ENCODE data around the gene RSBN1L.
"Not testable (repeated sequence)": the region's sequence is repeated elsewhere in the genome, so short reads cannot be mapped to it uniquely, and the experiment has no call there.

Gene RSBN1L

DNA sequence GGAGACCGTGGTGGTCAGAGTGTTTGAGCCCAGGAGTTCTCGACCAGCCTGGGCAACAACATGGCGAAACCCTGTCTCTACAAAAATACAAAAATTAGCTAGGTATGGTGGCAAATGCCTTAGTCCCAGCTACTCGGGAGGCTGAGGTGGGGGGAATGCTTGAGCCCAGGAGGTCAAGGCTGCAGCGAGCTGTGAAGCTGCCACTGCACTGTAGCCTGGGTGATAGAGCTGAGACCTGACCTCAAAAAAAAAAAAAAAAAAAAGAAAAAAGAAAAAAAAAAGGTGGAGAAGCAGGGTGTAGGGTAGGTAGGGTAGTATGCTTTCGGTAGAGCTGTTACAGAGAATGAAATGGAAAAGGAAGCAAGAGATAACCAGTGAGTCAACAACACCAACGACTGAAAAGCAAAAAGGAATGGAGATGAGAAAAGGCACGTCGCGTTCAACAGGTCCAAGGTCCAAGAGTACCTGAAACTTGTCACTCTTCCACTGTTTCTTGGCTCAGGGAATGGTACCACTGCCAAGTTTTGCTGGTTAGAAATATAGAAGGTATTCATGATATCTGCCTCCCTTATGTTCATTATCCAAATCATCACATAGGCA, 4.3 kb upstream of the RSBN1L start:
- no peaks in the 10 kb centered on the region for H3K27me3 ChIP-seq (ENCODE audit: control insufficient read depth in 1 of 2, insufficient read depth in 2 of 2, low read length in 2 of 2)
- no peaks in the 10 kb centered on the region for H3K9me3 ChIP-seq (ENCODE audit: low read length)
- H3K36me3 ChIP-seq (ENCODE audit: insufficient read depth, low read length): peaks cover 7% of the 10 kb centered on the region
- peaks cover 7% of the 10 kb centered on the region for H3K4me1 ChIP-seq (ENCODE audit: insufficient read depth, low read length)
- H3K4me3 ChIP-seq (ENCODE audit: low read depth in 1 of 2, low read length in 2 of 2): no peak overlapping the region
- no peak overlapping the region for H3K9ac ChIP-seq (ENCODE audit: low read length)
- no peak overlapping the region for H3K27ac ChIP-seq (ENCODE audit: low read depth, low read length)

- no peak overlapping the region for H3K27ac ChIP-seq (ENCODE audit: low read depth, low read length)
Measured at GRCh38 chr7:77693830-77694583, 2.3 kb upstream of the RSBN1L start.

DNA sequence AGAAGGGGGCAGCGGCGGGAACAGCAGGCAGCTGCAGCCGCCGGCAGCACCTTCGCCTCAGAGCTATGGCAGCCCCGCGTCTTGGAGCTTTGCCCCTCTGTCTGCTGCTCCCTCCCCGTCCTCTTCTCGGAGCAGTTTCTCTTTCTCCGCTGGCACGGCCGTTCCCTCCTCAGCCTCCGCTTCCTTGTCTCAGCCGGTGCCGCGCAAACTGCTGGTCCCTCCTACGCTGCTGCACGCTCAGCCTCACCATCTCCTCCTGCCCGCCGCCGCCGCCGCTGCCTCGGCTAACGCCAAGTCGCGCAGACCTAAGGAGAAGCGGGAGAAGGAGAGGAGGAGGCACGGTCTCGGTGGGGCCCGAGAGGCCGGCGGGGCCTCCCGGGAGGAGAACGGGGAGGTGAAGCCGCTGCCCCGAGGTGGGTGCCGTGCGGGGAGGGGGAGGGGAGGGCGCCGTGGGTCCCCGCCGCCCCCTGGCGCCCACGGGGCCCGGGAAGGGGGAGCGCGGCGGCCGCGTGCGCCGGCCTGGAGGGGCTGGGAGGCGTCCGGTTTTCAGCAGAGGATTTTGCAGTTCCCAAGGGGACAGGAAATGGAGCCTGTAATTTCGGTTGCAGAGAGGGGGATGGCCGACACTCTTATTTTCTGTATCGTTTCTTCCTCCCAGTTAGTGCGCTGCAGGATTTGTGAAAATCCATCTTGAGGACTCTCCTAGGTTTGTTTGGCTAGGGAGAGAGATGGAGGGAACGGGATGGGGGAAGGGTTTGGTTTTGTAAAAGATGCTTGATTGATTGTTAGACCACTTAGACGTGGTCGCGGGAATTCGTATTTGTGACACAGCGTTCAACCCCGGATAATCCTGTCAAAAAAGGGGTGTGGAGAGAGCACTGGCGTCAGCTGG, 630 bp downstream of the RSBN1L start:
- H3K9ac ChIP-seq (ENCODE audit: low read length): peak overlapping the region; percentile 76
- H3K9me3 ChIP-seq (ENCODE audit: low read length): no peaks in the 10 kb centered on the region
- H3K27me3 ChIP-seq (ENCODE audit: control insufficient read depth in 1 of 2, insufficient read depth in 2 of 2, low read length in 2 of 2): no peaks in the 10 kb centered on the region
- no peaks in the 10 kb centered on the region for H3K36me3 ChIP-seq (ENCODE audit: insufficient read depth, low read length)
- H3K4me3 ChIP-seq (ENCODE audit: low read depth in 1 of 2, low read length in 2 of 2): peak overlapping the region; percentile 75 to 90
- H3K27ac ChIP-seq (ENCODE audit: low read depth, low read length): peak overlapping the region; percentile 99
- peaks cover 34% of the 10 kb centered on the region for H3K4me1 ChIP-seq (ENCODE audit: insufficient read depth, low read length)

More at GRCh38 chr7:77693830-77694583, 2.3 kb upstream of the RSBN1L start:
- H3K36me3 ChIP-seq (ENCODE audit: insufficient read depth, low read length): peaks cover 7% of the 10 kb centered on the region
- H3K9me3 ChIP-seq (ENCODE audit: low read length): no peaks in the 10 kb centered on the region
- H3K9ac ChIP-seq (ENCODE audit: low read length): no peak overlapping the region
- H3K27me3 ChIP-seq (ENCODE audit: control insufficient read depth in 1 of 2, insufficient read depth in 2 of 2, low read length in 2 of 2): no peaks in the 10 kb centered on the region
- no peak overlapping the region for H3K4me3 ChIP-seq (ENCODE audit: low read depth in 1 of 2, low read length in 2 of 2)
- H3K4me1 ChIP-seq (ENCODE audit: insufficient read depth, low read length): peaks cover 15% of the 10 kb centered on the region

DNA sequence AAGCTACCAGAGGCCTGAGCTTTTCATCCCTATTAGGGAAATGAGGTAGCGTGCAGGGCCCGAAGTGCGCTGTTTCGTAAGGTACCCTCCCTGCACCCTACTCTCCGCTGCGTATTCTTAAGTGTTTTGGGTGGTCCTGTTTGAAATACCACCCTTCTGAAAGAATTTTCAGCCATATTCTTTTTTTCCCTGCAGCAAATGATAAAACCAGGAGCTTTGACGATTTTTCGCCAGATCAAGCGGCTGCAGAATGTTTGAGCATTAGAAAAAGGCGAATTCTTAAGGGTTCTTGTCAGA, 1.2 kb downstream of the RSBN1L start:
- peak overlapping the region; percentile 75 to 90 for H3K4me3 ChIP-seq (ENCODE audit: low read depth in 1 of 2, low read length in 2 of 2)
- H3K9me3 ChIP-seq (ENCODE audit: low read length): no peaks in the 10 kb centered on the region
- H3K36me3 ChIP-seq (ENCODE audit: insufficient read depth, low read length): no peaks in the 10 kb centered on the region
- H3K9ac ChIP-seq (ENCODE audit: low read length): peak overlapping the region; percentile 76
- peak overlapping the region; percentile 99 for H3K27ac ChIP-seq (ENCODE audit: low read depth, low read length)
- no peaks in the 10 kb centered on the region for H3K27me3 ChIP-seq (ENCODE audit: control insufficient read depth in 1 of 2, insufficient read depth in 2 of 2, low read length in 2 of 2)
- H3K4me1 ChIP-seq (ENCODE audit: insufficient read depth, low read length): peaks cover 34% of the 10 kb centered on the region

DNA sequence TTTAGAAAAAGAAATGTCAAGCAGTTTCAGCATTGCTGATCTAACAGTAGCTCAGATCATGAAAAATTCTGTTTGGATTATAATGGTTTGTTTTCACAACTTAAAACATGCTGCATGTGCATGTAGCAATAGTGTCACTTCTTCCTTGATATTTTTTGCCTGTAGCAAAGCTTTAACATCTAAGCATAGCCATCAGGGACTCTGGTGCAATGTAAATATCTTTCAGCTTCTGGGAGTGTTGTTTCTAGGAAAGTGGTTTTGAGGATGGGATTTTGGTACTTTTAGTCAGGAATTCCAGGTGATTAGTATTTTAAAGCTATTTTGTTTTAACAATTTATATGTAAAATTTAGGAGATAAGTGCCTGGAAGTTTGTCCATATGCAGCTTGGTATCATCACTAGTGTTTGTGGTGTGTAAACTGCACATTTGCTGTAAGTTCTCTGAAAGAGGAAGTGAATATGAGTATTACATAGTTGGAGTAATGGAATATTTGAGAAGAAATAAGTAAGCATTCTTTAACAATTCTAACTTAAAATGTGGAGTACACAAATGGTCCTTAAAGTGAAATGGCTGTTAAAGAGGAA, 1.9 kb downstream of the RSBN1L start:
- H3K27me3 ChIP-seq (ENCODE audit: control insufficient read depth in 1 of 2, insufficient read depth in 2 of 2, low read length in 2 of 2): no peaks in the 10 kb centered on the region
- H3K27ac ChIP-seq (ENCODE audit: low read depth, low read length): peak overlapping the region; percentile 99
- H3K4me3 ChIP-seq (ENCODE audit: low read depth in 1 of 2, low read length in 2 of 2): peak overlapping the region; percentile 75 to 90
- peak overlapping the region; percentile 76 for H3K9ac ChIP-seq (ENCODE audit: low read length)
- peaks cover 40% of the 10 kb centered on the region for H3K4me1 ChIP-seq (ENCODE audit: insufficient read depth, low read length)
- H3K9me3 ChIP-seq (ENCODE audit: low read length): no peaks in the 10 kb centered on the region
- H3K36me3 ChIP-seq (ENCODE audit: insufficient read depth, low read length): no peaks in the 10 kb centered on the region

GRCh38 chr7:77699056-77699455, 2.8 kb downstream of the RSBN1L start:
- Histone ChIP-seq H3K9ac (ENCODE audit: low read length) (peak overlapping the region; percentile 12), H3K36me3 (ENCODE audit: insufficient read depth, low read length) (no peaks in the 10 kb centered on the region), H3K27ac (ENCODE audit: low read depth, low read length) (peak overlapping the region; percentile 70), H3K27me3 (ENCODE audit: control insufficient read depth in 1 of 2, insufficient read depth in 2 of 2, low read length in 2 of 2) (no peaks in the 10 kb centered on the region), H3K4me1 (ENCODE audit: insufficient read depth, low read length) (peaks cover 36% of the 10 kb centered on the region), H3K9me3 (ENCODE audit: low read length) (no peaks in the 10 kb centered on the region), H3K4me3 (ENCODE audit: low read depth in 1 of 2, low read length in 2 of 2) (peak overlapping the region; percentile 26 to 75)

DNA sequence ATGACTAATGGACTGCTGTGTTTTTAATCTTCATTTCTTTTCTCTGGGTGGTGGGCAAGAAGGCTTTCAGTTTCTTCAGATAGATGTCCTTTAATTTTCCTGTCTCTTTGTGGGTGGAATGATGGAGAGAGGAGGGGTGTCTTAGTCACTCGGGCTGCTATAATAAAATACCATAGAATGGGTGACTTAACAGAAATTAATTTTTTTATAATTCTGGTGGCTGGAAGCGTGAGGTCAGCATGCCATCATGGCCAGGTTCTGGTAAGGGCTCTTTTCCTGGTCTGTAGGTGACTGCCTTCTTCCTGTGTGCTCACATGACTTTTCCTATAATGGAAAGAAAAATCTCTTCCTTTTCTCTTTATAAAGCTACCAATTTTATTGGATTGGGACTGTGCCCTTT, 6.3 kb downstream of the RSBN1L start:
- Histone ChIP-seq H3K4me1 (ENCODE audit: insufficient read depth, low read length) (peaks cover 34% of the 10 kb centered on the region), H3K27me3 (ENCODE audit: control insufficient read depth in 1 of 2, insufficient read depth in 2 of 2, low read length in 2 of 2) (no peaks in the 10 kb centered on the region)

GRCh38 chr7:77702968-77703472, 6.8 kb downstream of the RSBN1L start:
- no peak overlapping the region for H3K9ac ChIP-seq (ENCODE audit: low read length)
- H3K4me3 ChIP-seq (ENCODE audit: low read depth in 1 of 2, low read length in 2 of 2): no peak overlapping the region
- H3K27ac ChIP-seq (ENCODE audit: low read depth, low read length): no peak overlapping the region
- no peaks in the 10 kb centered on the region for H3K27me3 ChIP-seq (ENCODE audit: control insufficient read depth in 1 of 2, insufficient read depth in 2 of 2, low read length in 2 of 2)
- H3K36me3 ChIP-seq (ENCODE audit: insufficient read depth, low read length): no peaks in the 10 kb centered on the region
- peaks cover 34% of the 10 kb centered on the region for H3K4me1 ChIP-seq (ENCODE audit: insufficient read depth, low read length)
- no peaks in the 10 kb centered on the region for H3K9me3 ChIP-seq (ENCODE audit: low read length)

More for the DNA sequence above, 6.3 kb downstream of the RSBN1L start:
- Histone ChIP-seq H3K36me3 (ENCODE audit: insufficient read depth, low read length) (no peaks in the 10 kb centered on the region), H3K9ac (ENCODE audit: low read length) (no peak overlapping the region), H3K4me3 (ENCODE audit: low read depth in 1 of 2, low read length in 2 of 2) (no peak overlapping the region), H3K9me3 (ENCODE audit: low read length) (no peaks in the 10 kb centered on the region), H3K27ac (ENCODE audit: low read depth, low read length) (no peak overlapping the region)

DNA sequence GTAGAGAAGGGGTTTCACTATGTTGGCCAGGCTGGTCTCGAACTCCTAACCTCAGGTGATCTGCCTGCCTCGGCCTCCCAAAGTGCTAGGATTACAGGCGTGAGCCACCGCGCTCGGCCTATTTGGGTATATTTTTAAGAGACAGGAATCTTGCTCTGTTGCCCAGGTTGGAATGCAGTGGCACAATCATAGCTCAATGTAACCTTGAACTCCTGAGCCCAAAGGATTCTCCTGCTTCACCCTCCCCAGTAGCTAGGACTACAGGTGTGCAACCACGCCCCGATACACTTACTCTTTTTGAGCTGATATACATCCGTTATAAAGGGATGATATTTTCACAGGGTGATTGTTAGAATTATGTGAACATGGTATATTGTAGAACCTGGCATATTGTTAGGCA, 7.4 kb downstream of the RSBN1L start:
- not testable (repeated sequence) for H3K27ac ChIP-seq (ENCODE audit: low read depth, low read length); H3K9ac ChIP-seq (ENCODE audit: low read length); H3K27me3 ChIP-seq (ENCODE audit: control insufficient read depth in 1 of 2, insufficient read depth in 2 of 2, low read length in 2 of 2); H3K36me3 ChIP-seq (ENCODE audit: insufficient read depth, low read length); H3K9me3 ChIP-seq (ENCODE audit: low read length); H3K4me3 ChIP-seq (ENCODE audit: low read depth in 1 of 2, low read length in 2 of 2)
- peaks cover 29% of the 10 kb centered on the region for H3K4me1 ChIP-seq (ENCODE audit: insufficient read depth, low read length)

GRCh38 chr7:77707504-77707992, 11.3 kb downstream of the RSBN1L start:
- Histone ChIP-seq H3K9me3 (ENCODE audit: low read length) (no peaks in the 10 kb centered on the region), H3K36me3 (ENCODE audit: insufficient read depth, low read length) (no peaks in the 10 kb centered on the region), H3K27ac (ENCODE audit: low read depth, low read length) (no peak overlapping the region), H3K27me3 (ENCODE audit: control insufficient read depth in 1 of 2, insufficient read depth in 2 of 2, low read length in 2 of 2) (no peaks in the 10 kb centered on the region), H3K4me3 (ENCODE audit: low read depth in 1 of 2, low read length in 2 of 2) (no peak overlapping the region), H3K9ac (ENCODE audit: low read length) (no peak overlapping the region), H3K4me1 (ENCODE audit: insufficient read depth, low read length) (peaks cover 14% of the 10 kb centered on the region)

DNA sequence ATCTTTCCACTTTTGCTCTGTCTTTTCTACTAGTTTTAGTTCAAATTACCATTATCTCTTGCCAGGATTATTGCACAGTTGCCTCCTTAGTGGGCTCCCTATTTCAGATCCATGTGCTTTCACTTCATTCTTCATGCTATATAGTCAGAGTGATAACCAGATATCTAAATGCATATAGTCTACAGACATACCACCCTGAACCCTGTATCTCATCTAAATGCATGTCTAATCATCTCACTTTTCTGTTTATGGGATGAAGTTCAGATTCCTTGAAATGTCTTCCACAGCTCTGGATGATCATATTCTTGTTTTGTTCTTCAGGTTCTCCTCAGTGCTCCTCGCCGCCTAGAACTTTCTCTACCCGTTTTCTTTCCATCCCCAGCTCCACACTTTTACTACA, 13.8 kb downstream of the RSBN1L start:
- Histone ChIP-seq H3K4me3 (ENCODE audit: low read depth in 1 of 2, low read length in 2 of 2) (no peak overlapping the region), H3K27ac (ENCODE audit: low read depth, low read length) (no peak overlapping the region), H3K27me3 (ENCODE audit: control insufficient read depth in 1 of 2, insufficient read depth in 2 of 2, low read length in 2 of 2) (no peaks in the 10 kb centered on the region), H3K9ac (ENCODE audit: low read length) (no peak overlapping the region), H3K36me3 (ENCODE audit: insufficient read depth, low read length) (no peaks in the 10 kb centered on the region), H3K4me1 (ENCODE audit: insufficient read depth, low read length) (peaks cover 7% of the 10 kb centered on the region), H3K9me3 (ENCODE audit: low read length) (no peaks in the 10 kb centered on the region)

Measured in muscle layer of colon (tissue), 2 donors.